Stimulated activated CD8-positive, alpha-beta memory T cell treated with anti-CD3 and anti-CD28 coated beads, Interleukin-12 subunit alpha, Interleukin-12 subunit beta, amount 100 ng/mL, for 24 hours (primary cell): ENCODE measurements around the gene UGT1A4.

ENCODE experiments used
- DNase-seq: peaks from one replicate; pipeline ENCODE4 v3.0.0-alpha.2; 2020; ENCODE audit errors: extremely low read depth

Gene UGT1A4

DNA sequence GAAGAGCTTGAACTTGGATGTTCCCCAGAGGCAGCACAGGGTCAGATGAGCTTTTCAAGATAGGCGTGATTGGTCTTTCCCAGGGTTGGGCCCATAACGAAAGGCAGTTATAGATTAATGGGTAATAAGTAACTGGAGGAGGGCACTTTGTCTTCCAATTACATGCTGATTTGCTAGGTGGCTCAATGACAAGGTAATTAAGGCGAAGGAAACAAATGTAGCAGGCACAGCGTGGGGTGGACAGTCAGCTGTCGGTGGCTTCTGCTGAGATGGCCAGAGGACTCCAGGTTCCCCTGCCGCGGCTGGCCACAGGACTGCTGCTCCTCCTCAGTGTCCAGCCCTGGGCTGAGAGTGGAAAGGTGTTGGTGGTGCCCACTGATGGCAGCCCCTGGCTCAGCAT lies at the start of gene UGT1A4:
UGT1A4 (plus strand) TSS at position 185 of the 400 bp plus-strand sequence; CDS start at position 270, 85 bp downstream.
- DNase-seq: no peak

DNA sequence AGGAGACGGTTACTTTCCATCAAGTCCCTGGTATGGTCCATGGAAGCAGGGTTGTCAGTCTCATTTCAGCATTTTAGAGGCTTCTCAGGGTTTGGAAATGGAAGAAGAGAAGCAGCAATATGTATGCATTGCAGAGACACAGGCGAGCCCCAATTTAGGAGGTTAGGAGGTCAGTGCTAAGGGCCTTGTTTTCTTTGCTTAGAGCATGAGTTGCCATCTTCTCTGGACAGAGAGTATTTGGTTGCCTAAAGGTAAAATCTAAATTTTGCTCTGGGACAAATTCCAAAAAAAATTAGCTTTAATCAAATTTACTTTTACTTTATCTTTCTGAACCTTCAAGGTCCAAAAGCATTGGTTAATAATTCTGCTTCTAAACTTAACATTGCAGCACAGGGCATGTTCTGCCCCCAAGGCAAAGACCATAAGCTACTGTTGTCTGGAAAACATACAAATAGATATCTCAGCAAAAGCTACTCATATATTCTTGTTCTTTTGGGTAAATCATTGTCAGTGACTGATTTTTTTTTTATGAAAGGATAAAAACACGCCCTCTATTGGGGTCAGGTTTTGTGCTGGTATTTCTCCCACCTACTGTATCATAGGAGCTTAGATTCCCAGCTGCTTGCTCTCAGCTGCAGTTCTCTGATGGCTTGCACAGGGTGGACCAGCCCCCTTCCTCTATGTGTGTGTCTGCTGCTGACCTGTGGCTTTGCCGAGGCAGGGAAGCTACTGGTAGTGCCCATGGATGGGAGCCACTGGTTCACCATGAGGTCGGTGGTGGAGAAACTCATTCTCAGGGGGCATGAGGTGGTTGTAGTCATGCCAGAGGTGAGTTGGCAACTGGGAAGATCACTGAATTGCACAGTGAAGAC lies 47.0 kb upstream of the UGT1A4 start, which contains the start of gene UGT1A9:
UGT1A9 (plus strand) TSS at position 609 of the 872 bp plus-strand sequence; CDS start at position 646, 37 bp downstream.
- no peak for DNase-seq

DNA sequence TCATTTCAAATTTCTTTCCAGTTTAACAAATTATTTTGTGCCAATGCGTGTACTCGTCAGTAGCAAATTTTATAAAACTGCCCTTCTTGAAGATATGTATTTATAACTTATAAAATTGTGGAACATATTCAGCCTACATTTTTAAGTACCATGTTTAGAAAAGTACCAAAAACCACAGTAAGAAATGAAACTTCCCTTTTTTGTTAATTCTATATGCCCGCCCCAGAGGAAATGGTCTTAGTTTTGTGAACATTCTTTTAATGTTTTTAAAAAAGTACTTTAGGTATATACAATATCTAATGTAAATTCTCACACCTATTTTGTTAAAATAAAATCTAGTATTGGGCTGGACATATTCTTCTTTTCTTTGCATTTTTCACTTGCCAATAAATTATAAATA lies 45.6 kb upstream of the UGT1A4 start:
- no peak for DNase-seq

DNA sequence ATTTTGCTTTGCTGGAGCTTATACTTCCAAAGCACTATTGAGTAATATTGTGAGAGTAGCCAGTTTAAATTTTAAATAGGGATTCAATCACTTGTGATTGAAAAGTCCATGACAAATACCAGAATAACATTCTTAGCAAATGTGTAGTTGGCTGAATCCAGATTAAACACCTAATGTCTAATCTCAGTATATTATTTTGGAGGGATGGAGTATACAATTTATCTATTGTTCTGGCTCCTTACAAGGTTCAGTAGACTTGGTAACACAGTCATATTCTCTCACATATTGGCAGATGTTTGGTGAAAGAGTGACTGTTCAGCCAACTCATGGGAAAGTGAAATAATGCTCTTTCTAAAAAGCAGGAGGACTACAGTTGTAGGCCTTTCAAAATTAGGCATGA lies 44.6 kb upstream of the UGT1A4 start:
- DNase-seq: no peak

GRCh38 chr2:233674314-233674713 lies 44.2 kb upstream of the UGT1A4 start:
- DNase-seq: no peak

- DNase-seq: no peak
These were observed 43.5 kb upstream of the UGT1A4 start for GRCh38 chr2:233674995-233675394.

- no peak for DNase-seq
These were observed 42.5 kb upstream of the UGT1A4 start for GRCh38 chr2:233676046-233676445.

- DNase-seq: no peak
These were observed 39.3 kb upstream of the UGT1A4 start for GRCh38 chr2:233679196-233679595.

DNA sequence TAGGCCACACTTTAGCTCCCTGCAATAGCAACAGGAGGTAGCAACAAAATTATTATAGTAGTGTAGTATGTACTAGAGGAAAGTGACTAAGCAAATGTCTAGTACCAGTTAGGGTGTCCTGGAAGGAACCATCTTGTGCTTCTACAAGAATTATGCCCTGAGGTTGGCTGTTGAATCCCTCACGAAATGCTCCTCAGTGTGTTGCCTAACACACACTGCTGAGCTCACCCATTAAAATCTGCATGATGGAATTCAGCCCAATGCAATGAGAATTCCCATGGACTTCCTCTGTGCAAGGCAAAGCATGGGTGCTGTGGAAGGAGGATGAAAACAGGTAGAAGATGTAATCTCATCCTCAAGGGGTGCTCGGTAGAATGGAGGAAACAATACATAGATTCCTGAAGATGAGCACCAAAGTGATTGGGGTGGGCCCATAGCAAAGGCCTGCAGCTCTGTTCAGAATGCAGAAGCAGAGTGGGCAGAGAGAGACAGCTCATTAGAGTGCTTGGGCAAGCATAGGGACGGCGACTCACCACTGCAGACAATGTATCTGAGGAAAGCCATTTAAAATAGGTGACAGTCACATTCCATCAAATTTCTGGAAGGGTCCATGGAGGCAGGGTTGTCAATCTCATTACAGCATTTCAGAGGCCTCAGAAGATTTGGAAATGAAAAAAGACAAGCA lies 38.0 kb upstream of the UGT1A4 start:
- no peak for DNase-seq

DNA sequence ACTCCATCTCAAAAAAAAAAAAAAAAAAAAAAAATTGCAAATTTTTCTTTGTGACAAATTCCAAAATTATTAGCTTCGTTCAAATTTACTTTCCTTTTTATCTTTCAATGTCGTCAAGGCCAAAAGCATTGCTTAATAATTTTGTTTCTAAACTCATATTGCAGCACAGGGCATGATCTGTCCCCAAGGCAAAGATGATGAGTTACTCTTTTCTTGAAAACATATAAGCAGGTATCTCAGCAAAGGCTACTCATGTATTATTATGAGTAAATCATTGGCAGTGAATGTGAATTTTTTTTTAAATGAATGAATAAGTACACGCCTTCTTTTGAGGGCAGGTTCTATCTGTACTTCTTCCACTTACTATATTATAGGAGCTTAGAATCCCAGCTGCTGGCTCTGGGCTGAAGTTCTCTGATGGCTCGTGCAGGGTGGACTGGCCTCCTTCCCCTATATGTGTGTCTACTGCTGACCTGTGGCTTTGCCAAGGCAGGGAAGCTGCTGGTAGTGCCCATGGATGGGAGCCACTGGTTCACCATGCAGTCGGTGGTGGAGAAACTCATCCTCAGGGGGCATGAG lies 36.9 kb upstream of the UGT1A4 start, which contains the start of gene UGT1A7:
UGT1A7 (plus strand) TSS at position 381 of the 579 bp plus-strand sequence; CDS start at position 418, 37 bp downstream.
- no peak for DNase-seq

DNA sequence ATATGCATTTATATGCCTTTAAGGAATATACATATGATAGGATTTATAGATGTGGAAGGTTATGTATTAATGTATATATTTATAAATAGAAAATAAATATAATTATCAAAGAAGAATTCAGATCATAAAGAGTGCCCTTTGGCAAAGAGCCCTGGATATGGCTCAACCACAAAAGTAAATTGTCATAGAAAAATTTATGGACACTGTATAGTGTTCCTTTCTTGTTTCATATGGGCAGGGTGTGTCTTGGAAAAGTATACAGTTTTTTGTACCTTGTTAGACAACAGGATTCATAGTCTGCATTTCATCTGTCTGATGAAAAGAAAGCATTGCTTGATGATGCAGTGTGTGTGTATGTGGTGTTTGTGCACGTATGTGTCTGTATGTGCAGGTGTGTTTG lies 33.9 kb upstream of the UGT1A4 start:
- no peak for DNase-seq

- no peak for DNase-seq
These were observed 31.6 kb upstream of the UGT1A4 start for GRCh38 chr2:233686928-233687327.

DNA sequence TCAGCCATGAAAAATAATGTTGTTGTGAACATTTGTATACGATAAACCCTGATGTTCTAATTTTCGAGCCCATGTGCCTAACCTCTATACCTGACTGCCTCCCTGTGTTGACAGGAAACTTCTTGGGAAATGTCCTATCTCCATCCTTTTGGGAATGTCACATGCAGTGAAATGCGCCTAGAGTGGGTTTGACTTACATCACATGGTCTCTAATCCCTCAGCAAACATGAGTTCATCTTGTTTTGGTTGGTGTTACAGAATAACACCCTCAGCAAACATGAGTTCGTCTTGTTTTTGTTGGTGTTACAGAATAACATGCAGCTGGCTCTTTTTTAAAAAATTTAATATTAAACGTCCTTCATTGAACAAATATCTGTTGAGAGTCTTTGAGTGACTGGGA lies 30.2 kb upstream of the UGT1A4 start:
- no peak for DNase-seq

- DNase-seq: no peak
These were observed 29.5 kb upstream of the UGT1A4 start for GRCh38 chr2:233689031-233689430.

- no peak for DNase-seq
These were observed 29.0 kb upstream of the UGT1A4 start for GRCh38 chr2:233689501-233689900.

DNA sequence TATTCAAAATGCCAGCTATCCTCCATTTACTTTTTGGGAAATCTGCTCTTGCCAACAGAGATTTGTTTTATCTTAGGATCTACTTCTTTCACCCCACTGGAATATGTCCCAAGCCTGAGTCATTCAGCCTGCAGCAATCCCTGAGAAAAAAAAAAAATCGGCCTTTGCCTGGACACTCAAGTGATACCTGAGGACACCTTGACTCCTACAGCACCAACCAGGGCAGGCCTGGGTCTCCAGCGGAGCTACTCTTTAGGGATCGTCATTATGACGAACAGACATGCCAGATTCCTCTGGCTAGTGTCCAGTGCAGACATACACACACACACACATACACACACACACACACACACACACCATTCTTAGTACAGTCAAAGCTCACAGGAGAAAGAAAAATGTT lies 28.1 kb upstream of the UGT1A4 start:
- DNase-seq: no peak

GRCh38 chr2:233691443-233692433 lies 26.8 kb upstream of the UGT1A4 start:
- no peak for DNase-seq

DNA sequence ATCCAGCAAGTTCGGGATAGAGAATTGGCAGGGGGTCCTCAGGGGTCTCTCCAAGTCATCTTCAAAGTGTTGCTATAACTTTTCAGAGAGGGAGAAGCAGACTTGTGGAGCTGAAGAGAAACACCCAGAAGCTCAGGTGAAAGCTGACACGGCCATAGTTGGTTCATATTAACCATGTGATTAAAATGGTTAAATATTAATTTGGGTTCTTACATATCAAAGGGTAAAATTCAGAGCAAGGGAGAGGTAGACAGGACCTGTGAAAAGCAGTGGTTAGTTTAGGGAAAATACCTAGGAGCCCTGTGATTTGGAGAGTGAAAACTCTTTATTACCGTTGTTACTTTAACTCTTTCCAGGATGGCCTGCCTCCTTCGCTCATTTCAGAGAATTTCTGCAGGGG lies 25.9 kb upstream of the UGT1A4 start, which contains the start of gene UGT1A6:
UGT1A6 (plus strand) TSS at position 243 of the 400 bp plus-strand sequence; CDS start at position 358, 115 bp downstream.
- DNase-seq: no peak

DNA sequence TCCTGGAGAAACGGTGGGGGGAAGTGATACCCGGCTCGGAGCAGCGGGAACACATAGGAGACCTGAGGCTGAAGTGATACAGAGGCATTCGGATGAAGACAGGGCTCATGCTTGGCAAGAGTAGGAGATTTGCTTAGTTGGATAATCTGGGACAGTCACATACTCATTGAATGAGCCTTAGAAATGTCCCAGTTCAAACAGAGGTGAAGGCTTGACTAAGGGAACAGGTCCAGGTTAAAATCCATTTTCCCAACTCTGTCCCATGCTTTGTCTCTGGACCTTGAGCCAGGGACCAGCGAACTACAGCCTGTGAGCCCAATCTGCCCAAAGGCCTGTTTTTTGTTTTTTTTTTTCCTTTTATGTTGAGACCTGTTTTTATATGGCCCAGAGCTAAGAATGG lies 24.6 kb upstream of the UGT1A4 start:
- DNase-seq: no peak

DNA sequence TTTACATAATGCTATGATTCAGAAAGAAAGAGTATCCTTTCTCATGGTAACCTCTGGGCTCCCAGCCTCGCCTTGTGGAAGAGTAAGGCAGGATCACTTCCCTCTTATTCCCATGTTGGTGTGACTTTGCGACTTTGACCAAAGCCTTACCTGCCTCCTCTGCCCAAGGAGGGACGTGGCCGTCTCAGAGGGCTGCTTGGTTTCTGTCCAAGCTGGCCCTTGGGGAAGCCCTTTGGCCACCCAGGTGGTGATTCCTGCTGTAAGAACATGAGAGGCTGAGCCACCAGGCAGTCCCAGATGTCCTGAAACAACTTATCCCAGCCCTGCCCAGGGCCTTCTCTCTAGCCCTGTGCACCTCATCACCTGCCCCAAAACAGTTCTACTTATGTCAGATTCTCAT lies 19.8 kb upstream of the UGT1A4 start:
- no peak for DNase-seq

DNA sequence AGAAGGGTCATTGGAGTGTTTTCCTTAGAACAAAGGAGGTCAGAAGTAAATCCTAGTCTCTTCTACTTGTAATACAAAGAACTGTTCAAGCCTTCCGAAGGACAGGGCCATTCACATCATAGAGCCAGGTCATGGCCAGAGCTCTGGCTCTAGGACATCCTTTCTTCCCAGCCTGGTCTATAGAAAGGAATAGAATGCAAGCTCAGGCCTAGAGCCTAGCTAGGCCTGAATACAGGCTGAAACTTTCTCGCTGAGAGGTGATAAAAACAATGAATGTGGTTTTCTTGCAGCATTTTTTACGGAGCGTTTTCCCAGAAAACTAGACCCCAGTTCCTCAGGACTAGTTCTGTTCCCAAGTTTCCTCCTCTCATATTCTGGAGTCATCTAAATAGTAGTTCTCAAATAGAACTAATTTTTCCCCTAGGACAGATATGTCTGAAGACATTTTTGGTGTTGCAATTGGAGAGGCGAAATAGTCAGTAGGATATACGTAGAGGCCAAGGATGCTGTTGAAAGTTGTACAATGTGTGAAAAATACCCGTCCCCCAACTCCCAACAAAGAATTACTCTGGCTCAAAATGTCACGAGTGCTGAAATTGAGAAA lies 19.0 kb upstream of the UGT1A4 start:
- no peak for DNase-seq
